Superior temporal gyrus (tissue), 1 donor: ENCODE results near the gene ZNF462.

Experiments
- DNase-seq: peaks from one replicate; pipeline ENCODE4 v3.0.0-alpha.2; 2016; ENCODE audit errors: extremely low spot score

ZNF462 gene

DNA sequence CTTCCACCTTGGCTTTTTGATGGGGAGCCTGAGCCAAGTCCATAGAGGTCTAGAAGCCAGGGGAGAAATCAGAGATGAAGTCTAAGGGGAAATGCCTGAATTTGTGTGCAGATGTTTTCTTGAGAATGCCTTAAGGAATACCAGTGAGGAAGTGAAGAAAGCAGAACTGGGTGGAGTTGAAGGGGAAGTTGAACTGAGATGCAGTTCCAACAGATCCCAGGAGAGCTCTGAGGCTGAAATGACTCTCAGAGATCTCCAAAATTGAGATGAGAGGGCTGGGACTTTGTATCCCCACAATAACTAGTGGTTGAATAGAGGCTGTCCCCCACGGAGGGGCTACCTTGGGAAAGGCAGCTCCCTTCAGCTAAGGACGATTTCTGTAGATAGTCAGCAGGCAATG, 197.1 kb downstream of the ZNF462 start:
- DNase-seq = no peak
